HG03442 (cell line): ENCODE measurements around the gene TTC31.

Source experiments
- ATAC-seq: cut with Tn5 transposase; IDR thresholded peaks from one replicate; pipeline ENCODE4 v1.9.1; 2021; ENCODE audit warnings: mild to moderate bottlenecking, moderate library complexity; ENCODE audit not compliant: unreplicated experiment

Gene TTC31

GRCh38 chr2:74503506-74504475 is 20.9 kb downstream of the TTC31 start:
- ATAC-seq = no peak

- no peak for ATAC-seq
These were observed 21.7 kb downstream of the TTC31 start for GRCh38 chr2:74504591-74504990.

- ATAC-seq = no peak
These were observed 22.8 kb downstream of the TTC31 start for GRCh38 chr2:74505448-74506246.

DNA sequence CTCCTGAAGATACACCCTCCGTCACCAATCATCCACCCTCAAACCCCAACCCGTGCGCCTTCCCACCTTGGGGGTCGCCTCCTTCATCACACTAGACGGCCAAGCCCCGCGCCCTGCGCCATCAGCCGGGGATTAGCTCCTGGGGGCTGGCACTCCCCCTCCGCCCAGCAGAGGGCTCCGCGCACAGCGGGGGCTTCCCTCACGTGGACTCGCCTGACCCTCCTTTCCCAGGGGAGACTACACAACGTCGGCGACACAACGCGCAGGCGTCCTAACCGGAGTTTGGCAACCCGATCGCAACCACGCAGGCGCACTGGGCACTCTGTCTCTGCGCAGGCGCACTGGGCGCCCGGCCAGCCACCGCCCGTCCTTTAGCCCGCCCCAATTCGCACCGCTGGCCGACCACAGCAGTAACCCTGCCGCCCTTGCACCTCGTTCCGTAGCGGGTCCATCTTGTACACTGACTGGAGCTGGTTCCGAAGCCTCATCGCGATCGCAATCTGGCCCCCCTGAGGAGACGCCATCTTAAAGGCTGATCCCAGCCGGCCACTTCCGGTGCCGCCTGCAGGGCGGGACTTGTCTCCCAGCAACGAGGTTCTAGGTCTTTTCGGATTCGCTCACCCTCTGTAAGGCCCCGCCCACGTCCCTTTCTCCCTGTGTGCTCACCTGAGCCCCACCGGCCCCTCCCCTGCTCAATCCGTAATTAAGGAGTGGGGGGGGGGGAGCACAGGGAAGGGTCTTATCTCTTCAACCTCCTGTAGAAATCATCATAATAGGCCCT is 24.5 kb downstream of the TTC31 start, which contains the start of gene PCGF1:
Gene PCGF1, minus strand, starts transcription at position 551 of the 781 bp plus-strand sequence. Its CDS starts 27 bp downstream, at position 524.
- peak; percentile 87 for ATAC-seq

DNA sequence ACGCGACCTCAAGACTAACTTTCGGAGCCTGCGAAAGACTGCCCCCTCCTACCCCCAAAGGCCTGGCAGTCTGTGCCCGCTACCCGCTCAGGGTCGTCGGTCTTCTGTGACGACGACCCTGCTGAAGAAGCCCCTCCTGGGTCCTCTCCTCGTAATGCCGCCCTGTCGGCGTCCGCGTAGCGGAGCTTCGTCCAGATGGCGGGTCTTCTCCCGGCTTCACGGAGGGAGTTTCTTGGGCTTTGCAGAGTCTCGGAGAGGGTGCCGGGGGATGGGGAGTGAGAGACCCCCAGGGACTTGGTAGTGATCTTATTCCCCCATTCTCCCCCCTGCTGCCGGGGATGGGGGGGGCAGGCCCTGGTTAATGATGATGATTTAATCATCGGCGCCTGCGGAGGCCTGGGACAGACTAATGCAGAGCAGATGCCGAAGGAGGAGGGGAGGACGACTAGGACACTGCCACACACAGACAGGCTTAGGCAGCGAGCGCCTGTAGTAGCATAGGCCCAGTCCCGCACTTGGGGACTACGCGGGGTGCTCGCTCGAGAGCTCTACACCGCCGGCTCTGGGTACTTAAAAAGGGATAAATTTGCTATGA is 25.1 kb downstream of the TTC31 start:
- ATAC-seq = peak; percentile 6

- no peak for ATAC-seq
These were observed 27.4 kb downstream of the TTC31 start for GRCh38 chr2:74510272-74510671.

DNA sequence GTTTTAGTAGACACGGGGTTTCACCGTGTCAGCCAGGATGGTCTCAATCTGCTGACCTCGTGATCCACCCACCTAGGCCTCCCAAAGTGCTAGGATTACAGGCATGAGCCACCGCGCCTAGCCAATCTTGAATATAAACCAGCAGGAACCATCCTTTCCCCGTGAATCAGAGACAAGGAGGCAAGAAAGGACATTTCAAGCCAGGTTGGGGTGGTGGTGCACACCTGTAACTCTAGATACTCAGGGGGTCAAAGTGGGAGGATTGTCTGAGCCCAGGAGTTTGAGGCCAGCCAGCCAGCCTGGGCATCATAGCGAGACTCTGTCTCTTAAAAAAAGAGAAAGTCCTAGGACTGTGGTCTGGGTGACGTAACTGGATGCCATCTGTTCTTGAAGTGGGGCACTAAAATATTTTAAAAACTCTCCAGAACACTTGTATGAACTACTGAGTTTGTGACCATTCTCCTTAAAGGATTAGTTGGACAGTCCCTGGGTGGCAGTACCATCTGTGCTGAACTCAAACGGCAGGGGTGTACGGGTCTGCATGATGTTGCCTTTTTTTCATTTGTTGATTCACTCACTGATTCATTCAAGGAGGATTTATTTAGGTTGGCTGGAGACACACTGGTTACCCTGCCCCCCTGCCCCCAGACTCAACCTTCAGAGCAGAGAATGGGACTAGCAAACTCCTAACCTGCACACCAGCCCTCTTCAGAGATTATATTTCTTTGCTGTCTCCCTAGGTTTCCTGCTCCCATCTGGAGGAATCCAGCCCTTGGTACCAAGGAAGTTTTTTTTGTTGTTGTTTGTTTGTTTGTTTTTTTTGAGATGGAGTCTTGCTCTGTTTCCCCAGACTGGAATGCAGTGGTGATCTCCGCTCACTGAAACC is 28.5 kb downstream of the TTC31 start:
- no peak for ATAC-seq

DNA sequence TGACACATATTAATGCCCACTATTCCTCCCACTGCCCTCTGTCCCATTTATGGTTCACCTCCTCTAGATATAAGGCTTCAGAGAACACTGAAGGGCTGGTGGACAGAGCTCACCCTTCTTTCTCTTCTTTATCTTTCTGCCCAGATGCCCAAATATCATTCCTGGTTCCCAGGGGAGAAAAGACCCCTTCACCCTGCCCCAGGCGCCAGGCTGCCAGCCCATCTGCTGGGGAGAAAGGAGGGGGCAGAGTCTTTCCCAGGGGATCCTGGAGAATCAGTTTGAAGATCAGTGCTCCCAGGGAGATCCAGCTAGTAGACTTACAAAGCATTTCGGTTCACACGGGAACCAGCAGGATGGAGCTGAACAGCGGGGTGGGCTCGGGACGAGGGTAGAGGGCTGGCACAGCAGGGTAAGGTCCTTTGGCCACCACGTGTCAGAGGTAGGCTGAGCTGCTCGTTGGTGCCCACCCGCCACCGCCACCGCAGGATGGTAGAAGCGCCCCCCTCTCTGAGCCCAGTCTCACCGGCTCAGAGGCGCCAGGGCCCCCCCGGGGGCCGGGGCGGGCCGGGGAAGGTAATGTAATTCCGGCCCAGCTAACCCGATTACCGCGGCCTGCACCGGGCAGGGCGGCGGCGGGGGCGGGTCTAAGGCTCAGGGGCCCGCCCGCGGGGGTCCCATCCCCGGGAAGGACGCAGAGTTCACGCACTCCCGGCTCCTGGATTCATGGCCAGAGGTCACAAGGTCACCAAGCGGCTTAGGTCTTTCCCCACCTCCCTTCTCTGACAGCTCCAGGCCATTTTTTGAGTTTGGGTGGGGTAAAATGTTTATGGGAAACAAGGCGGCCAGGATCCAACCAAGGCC is 30.1 kb downstream of the TTC31 start:
- no peak for ATAC-seq

DNA sequence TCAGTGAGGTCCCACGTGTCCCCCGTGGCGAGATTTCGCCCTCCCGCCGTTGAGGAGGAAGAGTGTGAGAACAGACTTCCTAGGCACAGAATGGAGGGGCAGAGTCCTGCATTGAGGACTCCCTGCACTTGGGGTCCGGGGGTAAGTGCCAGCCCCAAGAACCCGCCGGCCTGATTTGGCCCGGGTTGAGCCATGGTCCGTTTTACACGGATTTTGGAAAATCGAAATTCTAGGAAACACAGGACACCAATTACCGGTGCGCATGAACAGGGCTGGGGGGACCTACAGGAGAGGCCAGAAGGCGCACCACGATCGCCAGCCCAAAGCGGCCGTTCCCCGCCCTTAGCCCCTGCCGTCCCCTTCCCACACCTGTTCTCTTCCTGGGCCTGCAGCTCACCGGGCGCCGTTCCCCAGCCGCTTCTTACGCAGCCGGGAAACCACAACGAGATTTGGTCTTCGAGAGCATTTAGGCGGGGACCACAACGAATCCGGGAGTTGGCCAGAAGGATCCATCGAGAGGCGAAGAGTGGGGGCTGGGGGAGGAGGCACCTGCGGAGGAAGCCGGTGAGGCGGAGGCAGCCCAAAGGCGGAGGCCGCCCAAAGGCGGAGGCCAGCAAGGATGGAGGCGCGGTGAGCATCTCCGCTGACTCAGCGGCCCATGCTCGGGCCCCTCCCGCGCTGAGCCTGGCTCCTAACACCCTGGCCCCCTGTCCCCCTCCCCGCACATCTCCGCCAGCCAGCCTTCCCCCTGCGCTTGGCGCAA is 30.9 kb downstream of the TTC31 start:
- no peak for ATAC-seq

DNA sequence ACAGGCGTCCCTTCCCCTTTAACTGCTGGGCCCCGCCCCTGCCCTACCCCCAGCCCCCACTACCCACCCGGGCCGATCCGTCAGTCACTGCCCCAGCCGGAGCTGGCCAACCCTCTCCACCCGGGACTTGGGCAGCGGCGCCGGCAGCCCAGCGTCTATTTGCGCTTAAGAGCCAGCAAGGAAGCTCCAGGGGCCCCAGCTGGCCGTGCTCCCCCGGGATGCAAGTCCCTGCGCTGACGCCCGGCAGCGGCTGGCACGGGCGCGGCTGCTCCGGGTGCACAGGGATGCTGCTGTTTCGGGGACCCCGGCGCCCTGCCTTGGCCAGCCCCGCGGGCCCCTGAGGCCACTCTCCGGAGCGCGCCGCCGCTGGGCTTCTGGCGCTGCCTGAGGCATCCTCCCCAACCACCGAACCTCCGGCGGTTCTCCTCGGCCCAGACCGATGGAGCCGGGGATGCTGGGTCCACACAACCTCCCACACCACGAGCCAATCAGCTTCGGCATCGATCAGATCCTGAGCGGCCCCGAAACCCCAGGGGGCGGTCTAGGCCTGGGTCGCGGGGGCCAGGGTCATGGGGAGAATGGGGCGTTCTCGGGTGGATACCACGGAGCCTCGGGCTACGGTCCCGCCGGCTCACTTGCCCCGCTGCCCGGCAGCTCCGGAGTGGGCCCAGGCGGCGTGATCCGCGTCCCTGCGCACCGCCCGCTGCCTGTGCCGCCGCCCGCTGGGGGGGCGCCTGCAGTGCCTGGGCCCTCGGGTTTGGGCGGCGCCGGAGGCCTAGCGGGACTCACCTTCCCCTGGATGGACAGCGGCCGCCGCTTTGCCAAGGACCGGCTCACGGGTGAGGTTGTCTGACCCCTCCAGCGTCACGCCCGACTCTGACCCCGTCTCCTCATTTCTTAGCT is 31.7 kb downstream of the TTC31 start, which contains the start of gene TLX2:
Gene TLX2, plus strand, starts transcription at position 83 of the 903 bp plus-strand sequence. Its CDS starts 357 bp downstream, at position 440.
- no peak for ATAC-seq

DNA sequence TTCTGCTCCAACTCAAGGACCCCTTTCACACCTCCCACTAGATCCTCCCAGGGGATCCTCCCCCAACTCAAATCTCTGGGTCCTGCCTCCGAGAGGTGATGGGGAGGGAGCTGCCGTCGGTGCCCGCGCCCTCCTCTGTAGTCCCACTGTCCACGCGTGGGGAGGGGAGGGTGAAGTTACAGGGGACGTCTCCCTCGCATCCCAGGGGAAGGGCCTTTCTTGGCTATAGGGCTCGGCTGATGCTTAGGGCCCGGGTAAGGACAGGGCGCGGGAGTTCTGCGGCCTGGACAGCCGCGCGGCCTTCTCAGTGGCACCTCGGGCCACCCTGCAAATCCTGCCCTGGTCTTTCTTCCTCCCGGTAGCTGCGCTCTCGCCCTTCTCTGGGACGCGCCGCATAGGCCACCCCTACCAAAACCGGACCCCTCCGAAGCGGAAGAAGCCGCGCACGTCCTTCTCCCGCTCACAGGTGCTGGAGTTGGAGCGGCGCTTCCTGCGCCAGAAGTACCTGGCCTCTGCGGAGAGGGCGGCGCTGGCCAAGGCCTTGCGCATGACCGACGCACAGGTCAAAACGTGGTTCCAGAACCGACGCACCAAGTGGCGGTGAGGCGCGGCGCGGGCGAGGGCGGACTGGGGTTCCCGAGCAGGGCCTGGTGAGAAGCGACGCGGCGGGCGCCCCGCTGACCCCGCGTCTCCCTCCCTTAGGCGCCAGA is 32.5 kb downstream of the TTC31 start:
- ATAC-seq = peak; percentile 5

- peak; percentile 57 for ATAC-seq
These were observed 33.2 kb downstream of the TTC31 start for GRCh38 chr2:74515981-74516633.

- no peak for ATAC-seq
These were observed 33.8 kb downstream of the TTC31 start for GRCh38 chr2:74516650-74517049.

DNA sequence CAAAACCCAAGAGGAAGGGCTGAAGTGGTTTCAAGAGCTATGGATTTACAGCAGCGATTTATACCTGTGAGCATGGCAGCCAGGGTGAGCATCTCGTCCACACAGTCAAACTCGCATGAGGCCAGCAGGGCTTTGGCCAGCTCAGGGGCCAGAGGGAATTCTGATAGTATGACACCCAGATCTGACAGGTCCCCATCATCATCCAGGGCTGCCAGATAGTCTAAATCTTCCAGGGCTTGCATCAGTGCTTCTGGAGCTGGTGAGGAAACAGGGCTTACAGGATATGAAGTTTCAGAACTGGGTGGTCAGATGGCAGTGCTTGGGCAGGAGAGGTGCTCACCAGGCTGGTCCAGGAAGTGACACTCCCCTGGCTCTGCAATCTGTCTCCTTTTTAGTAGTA is 39.6 kb downstream of the TTC31 start:
- no peak for ATAC-seq

GRCh38 chr2:74524005-74524404 is 41.1 kb downstream of the TTC31 start:
- no peak for ATAC-seq
